ENCODE measurements around the gene YRDC. TPM values are rescaled to one million over a fixed set of nuclear protein-coding genes. Genes with fewer than 3 reads are reported as not detected.

Gene YRDC
- total RNA-seq, 4 donors from 2014 or later = 8.5 to 12.0 (median 10.5) TPM

- Histone ChIP-seq H3K9me3 (no peaks in the 10 kb centered on the region), H3K27me3 (no peaks in the 10 kb centered on the region), H3K27ac (no peak overlapping the region), H3K36me3 (no peaks in the 10 kb centered on the region), H3K4me3 (no peak overlapping the region), H3K4me1 (no peaks in the 10 kb centered on the region)
- intact Hi-C loops (cut with DNase I; ENCODE audit: low total_unique reads) = no loop called here
- no peak for DNase-seq
- TF ChIP-seq CTCF (IDR thresholded peaks at IDR 0.05) = no peak
- TF ChIP-seq POLR2A (IDR thresholded peaks at IDR 0.05) = no peak
Observed at GRCh38 chr1:37831809-37832208, 23.8 kb upstream of the YRDC start.

- intact Hi-C loops (cut with DNase I; ENCODE audit: low total_unique reads) = no loop called here
- DNase-seq = no peak
- Histone ChIP-seq H3K9me3 (no peaks in the 10 kb centered on the region), H3K36me3 (no peaks in the 10 kb centered on the region), H3K4me3 (no peak overlapping the region), H3K27me3 (no peaks in the 10 kb centered on the region), H3K27ac (no peak overlapping the region), H3K4me1 (no peaks in the 10 kb centered on the region)
- no peak for TF ChIP-seq CTCF (IDR thresholded peaks at IDR 0.05)
- no peak for TF ChIP-seq POLR2A (IDR thresholded peaks at IDR 0.05)
Observed at GRCh38 chr1:37831109-37831508, 23.1 kb upstream of the YRDC start.

- H3K36me3 ChIP-seq = no peaks in the 10 kb centered on the region
- no peak overlapping the region for H3K27ac ChIP-seq
- no peak for TF ChIP-seq POLR2A (IDR thresholded peaks at IDR 0.05)
- no peak for TF ChIP-seq CTCF (IDR thresholded peaks at IDR 0.05)
- H3K27me3 ChIP-seq = no peaks in the 10 kb centered on the region
- no peak overlapping the region for H3K4me3 ChIP-seq
- H3K4me1 ChIP-seq = no peaks in the 10 kb centered on the region
- no peak for DNase-seq
- intact Hi-C loops (cut with DNase I; ENCODE audit: low total_unique reads) = no loop called here
- no peaks in the 10 kb centered on the region for H3K9me3 ChIP-seq
Observed at GRCh38 chr1:37828410-37829074, 20.5 kb upstream of the YRDC start.

GRCh38 chr1:37825506-37825905 is 17.5 kb upstream of the YRDC start:
- Histone ChIP-seq H3K36me3 (no peaks in the 10 kb centered on the region), H3K4me3 (no peak overlapping the region), H3K9me3 (no peaks in the 10 kb centered on the region), H3K27ac (no peak overlapping the region), H3K27me3 (no peaks in the 10 kb centered on the region), H3K4me1 (no peaks in the 10 kb centered on the region)
- DNase-seq = no peak
- no peak for TF ChIP-seq CTCF (IDR thresholded peaks at IDR 0.05)
- no peak for TF ChIP-seq POLR2A (IDR thresholded peaks at IDR 0.05)
- intact Hi-C loops (cut with DNase I; ENCODE audit: low total_unique reads) = no loop called here

GRCh38 chr1:37824001-37824400 is 16.0 kb upstream of the YRDC start:
- TF ChIP-seq POLR2A (IDR thresholded peaks at IDR 0.05) = no peak
- TF ChIP-seq CTCF (IDR thresholded peaks at IDR 0.05) = no peak
- Histone ChIP-seq H3K4me1 (no peaks in the 10 kb centered on the region), H3K27me3 (no peaks in the 10 kb centered on the region), H3K36me3 (no peaks in the 10 kb centered on the region), H3K9me3 (no peaks in the 10 kb centered on the region), H3K4me3 (no peak overlapping the region), H3K27ac (no peak overlapping the region)
- DNase-seq = no peak
- intact Hi-C loops (cut with DNase I; ENCODE audit: low total_unique reads) = no loop called here

Measured in uterus (tissue), 4 donors.